ENCODE data around the gene NME4.

Gene NME4

GRCh38 chr16:363110-363765 lies 33.8 kb upstream of the NME4 start:
- DNase-seq (ENCODE audit: low read depth): no peak
- TF ChIP-seq CTCF (IDR thresholded peaks at IDR 0.05; ENCODE audit: low read depth, low read length, missing control alignments): no peak
- no peak overlapping the region for H3K4me3 ChIP-seq (ENCODE audit: low read depth, low read length)
- in situ Hi-C loops (cut with HindIII; ENCODE audit: low sequenced_read_pairs): loop anchor here (5.0 kb wide), 1 partner anchor 41 kb away; no protein-coding TSS in a partner anchor

GRCh38 chr16:363766-364490 lies 33.1 kb upstream of the NME4 start:
- no peak overlapping the region for H3K4me3 ChIP-seq (ENCODE audit: low read depth, low read length)
- in situ Hi-C loops (cut with HindIII; ENCODE audit: low sequenced_read_pairs): loop anchor here (5.0 kb wide), 1 partner anchor 42 kb away; no protein-coding TSS in a partner anchor
- no peak for TF ChIP-seq CTCF (IDR thresholded peaks at IDR 0.05; ENCODE audit: low read depth, low read length, missing control alignments)
- DNase-seq (ENCODE audit: low read depth): no peak

DNA sequence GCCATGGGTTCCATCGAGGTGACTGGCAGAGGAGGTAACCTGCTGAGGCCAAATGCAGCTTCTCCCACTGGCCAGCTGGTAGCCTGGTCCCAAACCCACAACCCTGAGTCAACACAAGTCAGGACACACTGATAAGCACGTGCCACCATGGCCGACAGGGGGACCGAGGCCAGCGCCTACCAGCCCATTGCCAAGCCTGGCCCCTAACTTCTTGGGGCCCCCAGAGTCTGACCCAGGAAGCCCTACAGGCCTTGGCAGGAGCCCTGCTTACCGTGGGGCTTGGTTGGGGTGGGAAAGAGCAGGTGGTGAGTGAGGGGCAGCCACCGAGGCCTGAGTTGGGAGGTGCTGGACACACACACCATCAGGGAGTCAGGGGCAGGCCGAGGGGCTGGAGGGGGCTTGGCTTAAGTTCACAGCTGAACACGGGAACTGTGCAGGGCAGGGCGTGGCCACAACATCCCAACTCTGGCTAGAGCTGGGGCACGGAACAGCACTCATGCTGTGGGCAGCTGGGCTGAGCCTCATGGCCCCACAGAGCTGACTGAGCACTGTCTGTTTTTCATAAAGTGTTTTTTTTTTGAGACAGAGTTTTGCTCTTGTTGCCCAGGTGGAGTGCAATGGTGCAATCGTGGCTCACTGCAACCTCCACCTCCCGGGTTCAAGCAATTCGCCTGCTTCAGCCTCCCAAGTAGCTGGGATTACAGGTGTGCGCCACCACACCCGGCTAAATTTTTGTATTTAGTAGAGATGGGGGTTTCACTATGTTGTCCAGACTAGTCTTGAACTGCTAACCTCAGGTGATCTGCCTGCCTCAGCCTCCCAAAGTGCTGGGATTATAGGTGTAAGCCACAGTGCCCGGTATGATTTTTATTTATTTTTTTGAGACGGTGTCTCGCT lies 32.2 kb upstream of the NME4 start:
- no peak overlapping the region for H3K4me3 ChIP-seq (ENCODE audit: low read depth, low read length)
- no peak for DNase-seq (ENCODE audit: low read depth)
- in situ Hi-C loops (cut with HindIII; ENCODE audit: low sequenced_read_pairs): loop anchor here (5.0 kb wide), 1 partner anchor 43 kb away; no protein-coding TSS in a partner anchor
- TF ChIP-seq CTCF (IDR thresholded peaks at IDR 0.05; ENCODE audit: low read depth, low read length, missing control alignments): no peak

DNA sequence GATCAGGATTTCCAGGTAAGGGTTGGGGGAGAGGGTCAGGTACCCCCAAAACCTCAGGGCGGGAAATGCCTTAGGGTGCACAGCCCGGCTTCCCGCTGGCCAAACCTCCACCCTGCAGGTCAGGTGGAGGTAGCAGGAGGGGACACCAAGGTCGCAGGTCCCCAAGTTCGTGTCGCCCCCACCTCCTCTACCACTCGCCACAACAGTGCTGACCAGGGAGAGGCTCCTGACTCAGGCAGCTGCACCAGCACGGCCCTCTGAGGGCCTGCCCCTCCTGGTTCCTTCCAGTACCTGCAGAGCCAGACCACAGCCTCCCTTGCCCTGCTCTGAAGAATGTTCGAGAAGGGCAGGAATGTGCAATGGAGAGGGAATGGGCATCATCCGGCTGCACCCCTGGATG lies 30.5 kb upstream of the NME4 start:
- in situ Hi-C loops (cut with HindIII; ENCODE audit: low sequenced_read_pairs): no loop called here
- no peak for TF ChIP-seq CTCF (IDR thresholded peaks at IDR 0.05; ENCODE audit: low read depth, low read length, missing control alignments)
- no peak for DNase-seq (ENCODE audit: low read depth)
- no peak overlapping the region for H3K4me3 ChIP-seq (ENCODE audit: low read depth, low read length)

DNA sequence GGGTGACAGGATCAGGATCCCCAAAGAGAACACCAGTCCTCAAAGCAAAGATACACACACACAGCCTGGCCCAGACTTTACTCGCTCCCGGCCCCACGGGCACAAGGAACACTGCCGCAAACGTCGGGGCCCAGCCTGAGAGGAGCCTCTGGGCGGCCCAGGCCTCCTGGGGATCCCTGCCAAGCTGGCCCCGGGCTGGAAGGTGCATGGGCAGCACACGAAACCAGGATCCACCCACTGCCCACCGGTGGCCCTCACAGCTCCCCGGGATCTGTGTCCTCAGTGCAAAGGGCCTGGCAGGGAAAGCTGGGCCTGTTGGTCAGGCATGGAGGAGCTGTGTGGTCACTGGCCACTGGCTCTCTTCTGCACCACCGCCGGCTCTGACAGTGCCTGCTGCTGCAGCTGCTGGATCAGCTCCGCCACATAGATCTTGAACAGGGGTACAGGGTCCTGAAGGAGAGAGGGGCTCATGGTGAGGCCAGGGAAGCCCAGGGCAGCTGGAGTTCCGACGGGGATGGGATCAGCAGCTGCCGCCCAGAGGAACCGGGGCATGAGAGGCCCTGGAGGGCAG lies 29.6 kb upstream of the NME4 start:
- TF ChIP-seq CTCF (IDR thresholded peaks at IDR 0.05; ENCODE audit: low read depth, low read length, missing control alignments): no peak
- in situ Hi-C loops (cut with HindIII; ENCODE audit: low sequenced_read_pairs): no loop called here
- H3K4me3 ChIP-seq (ENCODE audit: low read depth, low read length): no peak overlapping the region
- no peak for DNase-seq (ENCODE audit: low read depth)

All from astrocyte of the cerebellum (primary cell).